ENCODE data around the gene CYP2B6.
"Not testable (repeated sequence)": the region's sequence is repeated elsewhere in the genome, so short reads cannot be mapped to it uniquely, and the experiment has no call there.

Gene CYP2B6

GRCh38 chr19:40976724-40977123 is 14.4 kb upstream of the CYP2B6 start:
- H3K36me3 ChIP-seq (ENCODE audit: control insufficient read depth in 5 of 5, insufficient read depth in 5 of 5, low read length in 5 of 5): no peaks in the 10 kb centered on the region
- H3K4me1 ChIP-seq (ENCODE audit: control insufficient read depth in 5 of 5, insufficient read depth in 5 of 5, low read length in 5 of 5): no peaks in the 10 kb centered on the region
- H3K9me3 ChIP-seq (ENCODE audit: control insufficient read depth in 5 of 5, low read length in 5 of 5): no peaks in the 10 kb centered on the region
- peaks cover 0 to 4% (median 0%) of the 10 kb centered on the region in 5 donors for H3K27me3 ChIP-seq (ENCODE audit: control insufficient read depth in 5 of 5, insufficient read depth in 4 of 5, low read length in 5 of 5)
- no peak overlapping the region for H3K9ac ChIP-seq (ENCODE audit: low read length in 5 of 5)
- H3K4me3 ChIP-seq (ENCODE audit: low read depth in 1 of 5, low read length in 5 of 5): no peak overlapping the region
- H3K27ac ChIP-seq (ENCODE audit: low read depth, low read length): no peak overlapping the region

DNA sequence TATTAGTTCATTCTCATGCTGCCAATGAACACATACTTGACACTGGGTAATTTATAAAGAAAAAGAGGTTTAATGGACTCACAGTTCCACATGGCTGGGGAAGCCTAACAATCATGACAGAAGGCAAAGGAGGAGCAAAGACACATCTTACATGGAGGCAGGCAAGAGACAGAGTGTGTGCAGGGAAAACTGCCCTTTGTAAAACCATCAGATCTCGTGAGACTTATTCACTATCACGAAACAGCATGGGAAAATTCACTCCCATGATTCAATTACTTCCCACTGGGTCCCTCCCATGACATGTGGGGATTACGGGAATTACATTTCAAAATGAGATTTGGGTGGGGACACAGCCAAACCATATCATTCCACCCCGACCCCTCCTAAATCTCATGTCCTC is 11.3 kb upstream of the CYP2B6 start:
- H3K36me3 ChIP-seq (ENCODE audit: control insufficient read depth in 5 of 5, insufficient read depth in 5 of 5, low read length in 5 of 5); H3K4me3 ChIP-seq (ENCODE audit: low read depth in 1 of 5, low read length in 5 of 5); H3K27me3 ChIP-seq (ENCODE audit: control insufficient read depth in 5 of 5, insufficient read depth in 4 of 5, low read length in 5 of 5); H3K9ac ChIP-seq (ENCODE audit: low read length in 5 of 5); H3K4me1 ChIP-seq (ENCODE audit: control insufficient read depth in 5 of 5, insufficient read depth in 5 of 5, low read length in 5 of 5); H3K9me3 ChIP-seq (ENCODE audit: control insufficient read depth in 5 of 5, low read length in 5 of 5); H3K27ac ChIP-seq (ENCODE audit: low read depth, low read length): not testable (repeated sequence)

- not testable (repeated sequence) for H3K4me1 ChIP-seq (ENCODE audit: control insufficient read depth in 5 of 5, insufficient read depth in 5 of 5, low read length in 5 of 5); H3K27me3 ChIP-seq (ENCODE audit: control insufficient read depth in 5 of 5, insufficient read depth in 4 of 5, low read length in 5 of 5); H3K9me3 ChIP-seq (ENCODE audit: control insufficient read depth in 5 of 5, low read length in 5 of 5); H3K36me3 ChIP-seq (ENCODE audit: control insufficient read depth in 5 of 5, insufficient read depth in 5 of 5, low read length in 5 of 5); H3K9ac ChIP-seq (ENCODE audit: low read length in 5 of 5); H3K27ac ChIP-seq (ENCODE audit: low read depth, low read length); H3K4me3 ChIP-seq (ENCODE audit: low read depth in 1 of 5, low read length in 5 of 5)
Observed at GRCh38 chr19:40980743-40981442, 10.2 kb upstream of the CYP2B6 start.

DNA sequence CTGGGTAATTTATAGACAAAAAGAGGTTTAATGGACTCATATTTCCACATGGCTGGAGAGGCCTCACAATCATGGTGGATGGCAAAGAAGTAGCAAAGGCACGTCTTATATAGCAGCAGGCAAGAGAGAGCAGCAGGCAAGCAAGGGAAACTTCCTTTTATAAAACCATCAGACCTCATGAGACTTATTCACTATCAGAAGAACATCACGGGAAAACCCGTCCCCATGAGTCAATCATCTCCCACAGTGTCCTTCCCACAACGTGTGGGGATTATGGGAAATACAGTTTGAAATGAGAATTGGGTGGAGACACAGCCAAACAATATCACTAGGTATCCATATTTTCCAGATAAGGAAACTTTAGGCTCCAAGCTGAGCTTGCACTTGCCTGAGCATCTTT is 9.5 kb upstream of the CYP2B6 start:
- Histone ChIP-seq H3K27me3 (ENCODE audit: control insufficient read depth in 5 of 5, insufficient read depth in 4 of 5, low read length in 5 of 5) (peaks cover 0 to 4% (median 0%) of the 10 kb centered on the region in 5 donors), H3K4me3 (ENCODE audit: low read depth in 1 of 5, low read length in 5 of 5) (no peak overlapping the region), H3K27ac (ENCODE audit: low read depth, low read length) (no peak overlapping the region), H3K4me1 (ENCODE audit: control insufficient read depth in 5 of 5, insufficient read depth in 5 of 5, low read length in 5 of 5) (peaks cover 0 to 5% (median 0%) of the 10 kb centered on the region in 5 donors), H3K36me3 (ENCODE audit: control insufficient read depth in 5 of 5, insufficient read depth in 5 of 5, low read length in 5 of 5) (no peaks in the 10 kb centered on the region), H3K9ac (ENCODE audit: low read length in 5 of 5) (no peak overlapping the region), H3K9me3 (ENCODE audit: control insufficient read depth in 5 of 5, low read length in 5 of 5) (no peaks in the 10 kb centered on the region)

GRCh38 chr19:40982594-40983101 is 8.4 kb upstream of the CYP2B6 start:
- Histone ChIP-seq H3K9ac (ENCODE audit: low read length in 5 of 5) (no peak overlapping the region), H3K36me3 (ENCODE audit: control insufficient read depth in 5 of 5, insufficient read depth in 5 of 5, low read length in 5 of 5) (no peaks in the 10 kb centered on the region), H3K4me3 (ENCODE audit: low read depth in 1 of 5, low read length in 5 of 5) (no peak overlapping the region), H3K27me3 (ENCODE audit: control insufficient read depth in 5 of 5, insufficient read depth in 4 of 5, low read length in 5 of 5) (peaks cover 0 to 4% (median 0%) of the 10 kb centered on the region in 5 donors), H3K27ac (ENCODE audit: low read depth, low read length) (no peak overlapping the region), H3K4me1 (ENCODE audit: control insufficient read depth in 5 of 5, insufficient read depth in 5 of 5, low read length in 5 of 5) (peaks cover 0 to 5% (median 0%) of the 10 kb centered on the region in 5 donors), H3K9me3 (ENCODE audit: control insufficient read depth in 5 of 5, low read length in 5 of 5) (peaks cover 0 to under 1% (median 0%) of the 10 kb centered on the region in 5 donors)

GRCh38 chr19:40989453-40989852 is 1.6 kb upstream of the CYP2B6 start:
- no peak overlapping the region for H3K4me3 ChIP-seq (ENCODE audit: low read depth in 1 of 5, low read length in 5 of 5)
- H3K9me3 ChIP-seq (ENCODE audit: control insufficient read depth in 5 of 5, low read length in 5 of 5): peaks cover 0 to 10% (median 4%) of the 10 kb centered on the region in 5 donors
- H3K9ac ChIP-seq (ENCODE audit: low read length in 5 of 5): no peak overlapping the region
- H3K27ac ChIP-seq (ENCODE audit: low read depth, low read length): no peak overlapping the region
- H3K4me1 ChIP-seq (ENCODE audit: control insufficient read depth in 5 of 5, insufficient read depth in 5 of 5, low read length in 5 of 5): no peaks in the 10 kb centered on the region
- H3K27me3 ChIP-seq (ENCODE audit: control insufficient read depth in 5 of 5, insufficient read depth in 4 of 5, low read length in 5 of 5): no peaks in the 10 kb centered on the region
- H3K36me3 ChIP-seq (ENCODE audit: control insufficient read depth in 5 of 5, insufficient read depth in 5 of 5, low read length in 5 of 5): no peaks in the 10 kb centered on the region

GRCh38 chr19:40995355-40995754 is 4.3 kb downstream of the CYP2B6 start:
- Histone ChIP-seq H3K27ac (ENCODE audit: low read depth, low read length) (no peak overlapping the region), H3K9ac (ENCODE audit: low read length in 5 of 5) (no peak overlapping the region), H3K36me3 (ENCODE audit: control insufficient read depth in 5 of 5, insufficient read depth in 5 of 5, low read length in 5 of 5) (no peaks in the 10 kb centered on the region), H3K9me3 (ENCODE audit: control insufficient read depth in 5 of 5, low read length in 5 of 5) (peaks cover 0 to 2% (median 0%) of the 10 kb centered on the region in 5 donors), H3K4me3 (ENCODE audit: low read depth in 1 of 5, low read length in 5 of 5) (no peak overlapping the region), H3K27me3 (ENCODE audit: control insufficient read depth in 5 of 5, insufficient read depth in 4 of 5, low read length in 5 of 5) (no peaks in the 10 kb centered on the region), H3K4me1 (ENCODE audit: control insufficient read depth in 5 of 5, insufficient read depth in 5 of 5, low read length in 5 of 5) (no peaks in the 10 kb centered on the region)

DNA sequence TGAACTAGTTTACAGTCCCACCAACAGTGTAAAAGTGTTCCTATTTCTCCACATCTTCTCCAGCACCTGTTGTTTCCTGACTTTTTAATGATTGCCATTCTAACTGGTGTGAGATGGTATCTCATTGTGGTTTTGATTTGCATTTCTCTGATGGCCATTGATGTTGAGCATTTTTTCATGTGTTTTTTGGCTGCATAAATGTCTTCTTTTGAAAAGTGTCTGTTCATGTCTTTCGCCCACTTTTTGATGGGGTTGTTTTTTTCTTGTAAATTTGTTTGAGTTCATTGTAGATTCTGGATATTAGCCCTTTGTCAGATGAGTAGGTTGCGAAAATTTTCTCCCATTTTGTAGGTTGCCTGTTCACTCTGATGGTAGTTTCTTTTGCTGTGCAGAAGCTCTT is 7.9 kb downstream of the CYP2B6 start:
- not testable (repeated sequence) for H3K9me3 ChIP-seq (ENCODE audit: control insufficient read depth in 5 of 5, low read length in 5 of 5); H3K4me1 ChIP-seq (ENCODE audit: control insufficient read depth in 5 of 5, insufficient read depth in 5 of 5, low read length in 5 of 5); H3K9ac ChIP-seq (ENCODE audit: low read length in 5 of 5); H3K27ac ChIP-seq (ENCODE audit: low read depth, low read length); H3K27me3 ChIP-seq (ENCODE audit: control insufficient read depth in 5 of 5, insufficient read depth in 4 of 5, low read length in 5 of 5); H3K4me3 ChIP-seq (ENCODE audit: low read depth in 1 of 5, low read length in 5 of 5); H3K36me3 ChIP-seq (ENCODE audit: control insufficient read depth in 5 of 5, insufficient read depth in 5 of 5, low read length in 5 of 5)

DNA sequence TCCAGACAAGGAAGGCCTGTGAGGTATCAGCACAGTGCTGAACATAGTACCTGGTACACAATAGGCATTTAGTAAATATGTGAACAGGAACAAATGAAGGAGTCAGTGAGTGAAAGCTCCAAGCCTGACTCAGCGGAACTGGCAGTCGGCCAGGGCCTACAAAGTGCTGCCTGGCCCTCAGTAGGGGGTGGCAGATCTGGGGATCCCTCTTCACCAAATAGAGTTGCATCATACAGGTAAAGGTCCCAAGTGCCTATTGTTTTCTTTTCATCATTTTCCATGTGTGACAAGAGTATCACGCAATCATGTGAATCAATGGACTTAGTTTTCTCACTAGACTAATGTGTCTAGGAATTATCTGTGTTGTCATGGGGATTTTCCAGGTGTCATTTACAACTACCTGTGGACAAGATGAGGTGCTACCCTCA is 9.2 kb downstream of the CYP2B6 start:
- Histone ChIP-seq H3K4me1 (ENCODE audit: control insufficient read depth in 5 of 5, insufficient read depth in 5 of 5, low read length in 5 of 5) (no peaks in the 10 kb centered on the region), H3K9me3 (ENCODE audit: control insufficient read depth in 5 of 5, low read length in 5 of 5) (peaks cover 0 to 2% (median 0%) of the 10 kb centered on the region in 5 donors), H3K27me3 (ENCODE audit: control insufficient read depth in 5 of 5, insufficient read depth in 4 of 5, low read length in 5 of 5) (peaks cover 0 to 2% (median 0%) of the 10 kb centered on the region in 5 donors), H3K27ac (ENCODE audit: low read depth, low read length) (no peak overlapping the region), H3K36me3 (ENCODE audit: control insufficient read depth in 5 of 5, insufficient read depth in 5 of 5, low read length in 5 of 5) (no peaks in the 10 kb centered on the region), H3K4me3 (ENCODE audit: low read depth in 1 of 5, low read length in 5 of 5) (no peak overlapping the region), H3K9ac (ENCODE audit: low read length in 5 of 5) (no peak overlapping the region)

DNA sequence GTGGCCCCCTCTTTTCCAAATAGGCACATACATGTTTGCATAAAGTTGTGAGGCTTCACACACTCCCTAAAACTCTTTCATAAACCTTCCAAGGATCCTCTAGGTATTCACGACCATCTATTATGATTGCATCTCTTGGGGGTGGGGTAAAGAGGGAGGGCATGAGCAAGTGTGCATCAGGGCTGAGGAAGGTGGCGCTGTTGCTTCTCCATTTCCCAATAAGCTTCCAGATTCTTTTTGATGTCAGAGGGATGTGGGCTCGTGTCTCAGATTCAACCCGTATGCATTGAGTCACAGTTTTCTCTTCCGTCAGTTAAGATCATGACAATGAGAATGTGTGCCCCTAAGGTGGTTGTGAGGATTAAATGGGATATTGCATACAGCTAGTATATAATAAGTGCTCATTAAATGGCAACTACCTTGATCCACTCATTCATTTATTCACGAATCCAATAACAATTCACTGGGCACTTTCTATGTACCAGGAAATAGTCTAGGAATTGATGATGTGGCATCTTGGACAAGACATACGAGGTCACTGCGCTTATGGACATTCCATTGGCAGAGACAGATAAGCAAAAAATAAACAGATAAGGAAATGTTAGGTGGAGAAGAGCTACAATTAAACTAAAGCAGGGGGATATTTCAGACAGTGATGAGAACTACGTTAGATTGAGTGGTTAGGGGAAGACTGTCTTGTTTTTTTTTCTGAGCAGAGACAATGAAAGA is 10.3 kb downstream of the CYP2B6 start:
- Histone ChIP-seq H3K27ac (ENCODE audit: low read depth, low read length) (no peak overlapping the region), H3K9ac (ENCODE audit: low read length in 5 of 5) (no peak overlapping the region), H3K36me3 (ENCODE audit: control insufficient read depth in 5 of 5, insufficient read depth in 5 of 5, low read length in 5 of 5) (no peaks in the 10 kb centered on the region)

More for the DNA sequence above, 10.3 kb downstream of the CYP2B6 start:
- Histone ChIP-seq H3K9me3 (ENCODE audit: control insufficient read depth in 5 of 5, low read length in 5 of 5) (peaks cover 0 to 2% (median 0%) of the 10 kb centered on the region in 5 donors), H3K27me3 (ENCODE audit: control insufficient read depth in 5 of 5, insufficient read depth in 4 of 5, low read length in 5 of 5) (peaks cover 0 to 2% (median 0%) of the 10 kb centered on the region in 5 donors), H3K4me1 (ENCODE audit: control insufficient read depth in 5 of 5, insufficient read depth in 5 of 5, low read length in 5 of 5) (no peaks in the 10 kb centered on the region), H3K4me3 (ENCODE audit: low read depth in 1 of 5, low read length in 5 of 5) (no peak overlapping the region)

Measured in subcutaneous abdominal adipose tissue (tissue), 5 donors.